GM12873 (cell line): Measurements from ENCODE around the gene MACROD2.

Source experiments
- CTCF ChIP-seq: IDR thresholded peaks from 2 replicates; pipeline ENCODE4 v1.5.1; 2012; ENCODE audit warnings: low read depth, mild to moderate bottlenecking, moderate library complexity, low read length, control low read depth; ENCODE audit not compliant: insufficient read depth; ENCODE audit errors: missing control alignments

Gene MACROD2

GRCh38 chr20:14832630-14833029 lies 837.3 kb downstream of the MACROD2 start:
- TF ChIP-seq CTCF: no peak

GRCh38 chr20:14838663-14839628 lies 843.6 kb downstream of the MACROD2 start:
- TF ChIP-seq CTCF: no peak

GRCh38 chr20:14845199-14846160 lies 850.2 kb downstream of the MACROD2 start:
- TF ChIP-seq CTCF: no peak

GRCh38 chr20:14848806-14849205 lies 853.5 kb downstream of the MACROD2 start:
- TF ChIP-seq CTCF: no peak

GRCh38 chr20:14853079-14853478 lies 857.8 kb downstream of the MACROD2 start:
- no peak for TF ChIP-seq CTCF

- TF ChIP-seq CTCF: no peak
Observed at GRCh38 chr20:14855171-14855570, 859.9 kb downstream of the MACROD2 start.

- no peak for TF ChIP-seq CTCF
Observed at GRCh38 chr20:14859627-14860026, 864.3 kb downstream of the MACROD2 start.
